ENCODE data around the gene FKRP.

Gene FKRP

GRCh38 chr19:46718934-46719622, 26.8 kb upstream of the FKRP start:
- H3K9ac ChIP-seq (ENCODE audit: low read length): no peak overlapping the region
- WGBS (ENCODE audit: extremely low coverage, insufficient coverage, insufficient read length): no CpG with 5 or more reads among the region's 15 CpGs
- no peak overlapping the region for H3K18ac ChIP-seq (ENCODE audit: low read length)

DNA sequence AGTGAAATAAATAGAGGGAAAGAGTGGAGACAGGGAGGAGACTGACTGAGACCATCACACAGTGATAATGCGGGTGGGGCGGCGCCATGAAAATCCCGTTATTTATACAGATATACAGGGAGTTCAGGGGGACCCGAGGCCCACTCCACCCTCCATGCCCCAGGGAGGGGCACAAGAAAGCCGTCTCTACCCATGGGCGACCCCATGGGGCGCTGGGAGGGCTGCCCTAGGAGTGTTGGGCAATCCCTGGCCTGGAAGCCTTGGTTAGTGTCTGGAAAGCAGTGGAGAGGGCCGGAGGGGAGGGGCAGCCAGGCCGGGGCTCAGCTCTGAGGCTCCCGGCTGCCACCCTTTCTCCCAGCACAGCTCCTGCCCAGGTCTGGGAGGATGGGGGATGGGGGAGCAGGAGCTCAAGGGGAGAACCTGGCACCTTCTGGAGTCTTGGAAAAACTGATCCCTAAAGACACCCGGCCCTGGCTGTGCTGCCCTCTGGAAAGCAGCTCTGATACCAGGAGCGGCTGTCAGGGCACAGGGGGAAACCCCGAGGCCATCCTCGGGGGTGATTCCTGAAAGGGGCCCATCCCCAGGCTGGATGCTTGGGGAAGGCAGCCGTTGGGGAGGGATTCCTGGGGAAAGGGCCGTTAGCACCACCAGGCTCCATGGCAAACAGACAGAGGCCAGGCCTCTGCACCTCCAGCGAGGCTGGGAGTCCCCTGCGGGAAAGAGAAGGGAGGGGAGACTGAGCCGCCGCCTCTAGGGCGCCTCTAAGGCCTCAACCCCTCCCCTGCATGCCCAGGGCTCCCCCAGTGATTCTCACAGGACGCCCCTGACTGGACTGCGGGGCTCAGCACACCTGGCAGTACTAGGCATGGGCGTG, 26.0 kb upstream of the FKRP start:
- H3K27ac ChIP-seq (ENCODE audit: low read depth, low read length): no peak overlapping the region

More at GRCh38 chr19:46718934-46719622, 26.8 kb upstream of the FKRP start:
- Histone ChIP-seq H3K79me2 (ENCODE audit: control insufficient read depth, insufficient read depth, low read length, poor library complexity) (peaks cover 23% of the 10 kb centered on the region), H3K4me3 (ENCODE audit: low read depth, low read length) (no peak overlapping the region), H2AFZ (ENCODE audit: insufficient read depth, low read length, poor library complexity) (no peak overlapping the region), H3K23ac (ENCODE audit: low read length) (no peak overlapping the region), H3K4me2 (ENCODE audit: low read length) (no peak overlapping the region), H3K14ac (ENCODE audit: low read length) (no peak overlapping the region), H4K91ac (ENCODE audit: low read depth, low read length) (no peak overlapping the region), H2AK5ac (ENCODE audit: low read length) (no peak overlapping the region), H2BK5ac (ENCODE audit: low read depth, low read length, poor library complexity) (no peak overlapping the region), H3K4me1 (ENCODE audit: control insufficient read depth in 1 of 2, insufficient read depth in 2 of 2, low read length in 2 of 2) (peaks cover 0 to 10% of the 10 kb centered on the region in 2 experiments), H3K9me3 (ENCODE audit: insufficient read depth, low read depth, low read length) (no peaks in the 10 kb centered on the region), H4K8ac (ENCODE audit: low read depth, low read length) (no peak overlapping the region), H2BK120ac (ENCODE audit: insufficient read depth, low read length, poor library complexity) (no peak overlapping the region), H3K4ac (ENCODE audit: low read depth, low read length) (no peak overlapping the region), H4K12ac (ENCODE audit: low read depth, low read length) (no peak overlapping the region), H2BK12ac (ENCODE audit: low read length) (no peak overlapping the region), H3K79me1 (ENCODE audit: low read length) (peaks cover 26% of the 10 kb centered on the region), H3K27ac (ENCODE audit: low read depth, low read length) (no peak overlapping the region), H3K27me3 (ENCODE audit: insufficient read depth, low read length) (no peaks in the 10 kb centered on the region), H3K36me3 (ENCODE audit: control insufficient read depth in 1 of 2, insufficient read depth in 2 of 2, low read length in 2 of 2) (peaks cover 55% of the 10 kb centered on the region in 2 experiments)
- no peak for DNase-seq

GRCh38 chr19:46720503-46721239, 25.2 kb upstream of the FKRP start:
- no CpG with 5 or more reads among the region's 22 CpGs for WGBS (ENCODE audit: extremely low coverage, insufficient coverage, insufficient read length)
- Histone ChIP-seq H3K36me3 (ENCODE audit: control insufficient read depth in 1 of 2, insufficient read depth in 2 of 2, low read length in 2 of 2) (peaks cover 71% of the 10 kb centered on the region in 2 experiments), H3K23ac (ENCODE audit: low read length) (no peak overlapping the region), H3K9me3 (ENCODE audit: insufficient read depth, low read depth, low read length) (no peaks in the 10 kb centered on the region), H3K79me2 (ENCODE audit: control insufficient read depth, insufficient read depth, low read length, poor library complexity) (peaks cover 13% of the 10 kb centered on the region), H3K14ac (ENCODE audit: low read length) (no peak overlapping the region), H3K18ac (ENCODE audit: low read length) (peak overlapping the region; percentile 16), H3K9ac (ENCODE audit: low read length) (no peak overlapping the region), H2BK12ac (ENCODE audit: low read length) (peak overlapping the region; percentile 25), H2AFZ (ENCODE audit: insufficient read depth, low read length, poor library complexity) (no peak overlapping the region), H4K12ac (ENCODE audit: low read depth, low read length) (no peak overlapping the region), H2BK120ac (ENCODE audit: insufficient read depth, low read length, poor library complexity) (no peak overlapping the region), H3K79me1 (ENCODE audit: low read length) (peaks cover 17% of the 10 kb centered on the region), H3K4me2 (ENCODE audit: low read length) (no peak overlapping the region), H2BK5ac (ENCODE audit: low read depth, low read length, poor library complexity) (peak overlapping the region; percentile 13), H3K4me3 (ENCODE audit: low read depth, low read length) (no peak overlapping the region), H3K4ac (ENCODE audit: low read depth, low read length) (no peak overlapping the region), H3K27me3 (ENCODE audit: insufficient read depth, low read length) (no peaks in the 10 kb centered on the region), H4K91ac (ENCODE audit: low read depth, low read length) (peak overlapping the region; percentile 25), H2AK5ac (ENCODE audit: low read length) (no peak overlapping the region), H4K8ac (ENCODE audit: low read depth, low read length) (peak overlapping the region; percentile 15), H3K27ac (ENCODE audit: low read depth, low read length) (no peak overlapping the region), H3K4me1 (ENCODE audit: control insufficient read depth in 1 of 2, insufficient read depth in 2 of 2, low read length in 2 of 2) (peaks cover 0 to 6% of the 10 kb centered on the region in 2 experiments)
- DNase-seq: peak; percentile 57 to 70

More for the DNA sequence above, 26.0 kb upstream of the FKRP start:
- H3K4me2 ChIP-seq (ENCODE audit: low read length): no peak overlapping the region
- H3K4ac ChIP-seq (ENCODE audit: low read depth, low read length): no peak overlapping the region
- peaks cover 63% of the 10 kb centered on the region in 2 experiments for H3K36me3 ChIP-seq (ENCODE audit: control insufficient read depth in 1 of 2, insufficient read depth in 2 of 2, low read length in 2 of 2)
- H2AK5ac ChIP-seq (ENCODE audit: low read length): no peak overlapping the region
- H3K14ac ChIP-seq (ENCODE audit: low read length): no peak overlapping the region
- no peak overlapping the region for H3K9ac ChIP-seq (ENCODE audit: low read length)
- no peak overlapping the region for H4K91ac ChIP-seq (ENCODE audit: low read depth, low read length)
- H3K18ac ChIP-seq (ENCODE audit: low read length): peak overlapping the region; percentile 16
- no peak overlapping the region for H2AFZ ChIP-seq (ENCODE audit: insufficient read depth, low read length, poor library complexity)
- peaks cover 0 to 6% of the 10 kb centered on the region in 2 experiments for H3K4me1 ChIP-seq (ENCODE audit: control insufficient read depth in 1 of 2, insufficient read depth in 2 of 2, low read length in 2 of 2)
- peaks cover 19% of the 10 kb centered on the region for H3K79me1 ChIP-seq (ENCODE audit: low read length)
- peaks cover 18% of the 10 kb centered on the region for H3K79me2 ChIP-seq (ENCODE audit: control insufficient read depth, insufficient read depth, low read length, poor library complexity)
- H4K8ac ChIP-seq (ENCODE audit: low read depth, low read length): no peak overlapping the region
- H3K27me3 ChIP-seq (ENCODE audit: insufficient read depth, low read length): no peaks in the 10 kb centered on the region
- no peak overlapping the region for H2BK5ac ChIP-seq (ENCODE audit: low read depth, low read length, poor library complexity)
- no peak overlapping the region for H3K23ac ChIP-seq (ENCODE audit: low read length)
- no peak overlapping the region for H2BK120ac ChIP-seq (ENCODE audit: insufficient read depth, low read length, poor library complexity)
- no peak overlapping the region for H4K12ac ChIP-seq (ENCODE audit: low read depth, low read length)
- no peak overlapping the region for H2BK12ac ChIP-seq (ENCODE audit: low read length)
- no CpG with 5 or more reads among the region's 25 CpGs for WGBS (ENCODE audit: extremely low coverage, insufficient coverage, insufficient read length)
- DNase-seq: no peak
- H3K4me3 ChIP-seq (ENCODE audit: low read depth, low read length): no peak overlapping the region
- H3K9me3 ChIP-seq (ENCODE audit: insufficient read depth, low read depth, low read length): no peaks in the 10 kb centered on the region

GRCh38 chr19:46721269-46722003, 24.4 kb upstream of the FKRP start:
- Histone ChIP-seq H3K18ac (ENCODE audit: low read length) (no peak overlapping the region), H3K4ac (ENCODE audit: low read depth, low read length) (no peak overlapping the region), H3K4me1 (ENCODE audit: control insufficient read depth in 1 of 2, insufficient read depth in 2 of 2, low read length in 2 of 2) (peaks cover 0 to 6% of the 10 kb centered on the region in 2 experiments), H2BK120ac (ENCODE audit: insufficient read depth, low read length, poor library complexity) (no peak overlapping the region), H3K27ac (ENCODE audit: low read depth, low read length) (peak overlapping the region; percentile 47), H3K79me1 (ENCODE audit: low read length) (peaks cover 12% of the 10 kb centered on the region), H2BK5ac (ENCODE audit: low read depth, low read length, poor library complexity) (no peak overlapping the region), H3K4me2 (ENCODE audit: low read length) (no peak overlapping the region), H3K23ac (ENCODE audit: low read length) (no peak overlapping the region), H3K27me3 (ENCODE audit: insufficient read depth, low read length) (no peaks in the 10 kb centered on the region), H3K36me3 (ENCODE audit: control insufficient read depth in 1 of 2, insufficient read depth in 2 of 2, low read length in 2 of 2) (peaks cover 78 to 79% of the 10 kb centered on the region in 2 experiments), H2AK5ac (ENCODE audit: low read length) (no peak overlapping the region), H3K14ac (ENCODE audit: low read length) (no peak overlapping the region), H3K79me2 (ENCODE audit: control insufficient read depth, insufficient read depth, low read length, poor library complexity) (peaks cover 6% of the 10 kb centered on the region), H3K9ac (ENCODE audit: low read length) (no peak overlapping the region), H2AFZ (ENCODE audit: insufficient read depth, low read length, poor library complexity) (no peak overlapping the region), H3K4me3 (ENCODE audit: low read depth, low read length) (no peak overlapping the region), H4K91ac (ENCODE audit: low read depth, low read length) (no peak overlapping the region), H2BK12ac (ENCODE audit: low read length) (no peak overlapping the region), H4K8ac (ENCODE audit: low read depth, low read length) (no peak overlapping the region), H3K9me3 (ENCODE audit: insufficient read depth, low read depth, low read length) (no peaks in the 10 kb centered on the region), H4K12ac (ENCODE audit: low read depth, low read length) (no peak overlapping the region)
- no peak for DNase-seq
- no CpG with 5 or more reads among the region's 16 CpGs for WGBS (ENCODE audit: extremely low coverage, insufficient coverage, insufficient read length)

All from trophoblast cell (in vitro differentiated cells and primary cell).